ENCODE results near the gene C5orf15.

Gene C5orf15

DNA sequence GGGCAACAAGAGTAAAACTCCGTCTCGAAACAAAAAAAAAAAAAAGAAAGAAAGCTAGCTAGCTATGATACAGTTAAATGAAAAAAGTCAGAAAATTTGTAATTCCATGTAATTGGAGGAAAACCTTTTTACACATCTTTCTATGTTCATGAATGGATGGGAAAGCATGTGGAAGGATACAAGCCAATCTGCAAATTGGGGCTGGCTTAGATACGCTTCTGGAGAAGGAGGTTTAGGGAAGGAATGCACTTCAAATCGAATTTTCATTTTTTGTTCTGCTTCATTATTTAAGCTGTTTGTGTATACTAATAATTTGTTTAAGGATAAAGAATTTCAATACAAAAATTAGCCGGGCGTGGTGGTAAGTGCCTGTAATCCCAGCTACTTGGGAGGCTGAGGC lies 29.6 kb upstream of the C5orf15 start:
- Histone ChIP-seq H3K36me3 (ENCODE audit: insufficient read depth, low read length) (peaks cover 43% of the 10 kb centered on the region), H3K79me2 (ENCODE audit: insufficient read depth, low read length) (peaks cover 100% of the 10 kb centered on the region), H3K27me3 (ENCODE audit: insufficient read depth, low read length, poor library complexity) (no peaks in the 10 kb centered on the region), H3K4me1 (ENCODE audit: insufficient read depth, low read length) (peaks cover 38% of the 10 kb centered on the region), H3K9me3 (ENCODE audit: insufficient read depth, low read length, severe bottlenecking) (no peaks in the 10 kb centered on the region), H4K20me1 (ENCODE audit: insufficient read depth, low read length) (peaks cover 92% of the 10 kb centered on the region), H3K4me2 (ENCODE audit: insufficient read depth, low read length) (no peak overlapping the region), H2AFZ (ENCODE audit: low read depth, low read length) (no peak overlapping the region), H3K4me3 (ENCODE audit: low read depth in 1 of 2, low read length in 2 of 2) (no peak overlapping the region), H3K27ac (ENCODE audit: low read length) (no peak overlapping the region), H3K9ac (ENCODE audit: low read depth, low read length) (no peak overlapping the region)
- ATAC-seq (ENCODE audit: insufficient read depth, low read depth) (no peak), DNase-seq (no peak)
- TF ChIP-seq, protein P1, sequence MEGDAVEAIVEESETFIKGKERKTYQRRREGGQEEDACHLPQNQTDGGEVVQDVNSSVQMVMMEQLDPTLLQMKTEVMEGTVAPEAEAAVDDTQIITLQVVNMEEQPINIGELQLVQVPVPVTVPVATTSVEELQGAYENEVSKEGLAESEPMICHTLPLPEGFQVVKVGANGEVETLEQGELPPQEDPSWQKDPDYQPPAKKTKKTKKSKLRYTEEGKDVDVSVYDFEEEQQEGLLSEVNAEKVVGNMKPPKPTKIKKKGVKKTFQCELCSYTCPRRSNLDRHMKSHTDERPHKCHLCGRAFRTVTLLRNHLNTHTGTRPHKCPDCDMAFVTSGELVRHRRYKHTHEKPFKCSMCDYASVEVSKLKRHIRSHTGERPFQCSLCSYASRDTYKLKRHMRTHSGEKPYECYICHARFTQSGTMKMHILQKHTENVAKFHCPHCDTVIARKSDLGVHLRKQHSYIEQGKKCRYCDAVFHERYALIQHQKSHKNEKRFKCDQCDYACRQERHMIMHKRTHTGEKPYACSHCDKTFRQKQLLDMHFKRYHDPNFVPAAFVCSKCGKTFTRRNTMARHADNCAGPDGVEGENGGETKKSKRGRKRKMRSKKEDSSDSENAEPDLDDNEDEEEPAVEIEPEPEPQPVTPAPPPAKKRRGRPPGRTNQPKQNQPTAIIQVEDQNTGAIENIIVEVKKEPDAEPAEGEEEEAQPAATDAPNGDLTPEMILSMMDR (IDR thresholded peaks at IDR 0.05; ENCODE audit: borderline replicate concordance, extremely low read depth, low read length, poor library complexity, severe bottlenecking): no peak
- no peak for TF ChIP-seq EZH2 (IDR thresholded peaks at IDR 0.05; ENCODE audit: borderline replicate concordance, low read depth, low read length, severe bottlenecking)

DNA sequence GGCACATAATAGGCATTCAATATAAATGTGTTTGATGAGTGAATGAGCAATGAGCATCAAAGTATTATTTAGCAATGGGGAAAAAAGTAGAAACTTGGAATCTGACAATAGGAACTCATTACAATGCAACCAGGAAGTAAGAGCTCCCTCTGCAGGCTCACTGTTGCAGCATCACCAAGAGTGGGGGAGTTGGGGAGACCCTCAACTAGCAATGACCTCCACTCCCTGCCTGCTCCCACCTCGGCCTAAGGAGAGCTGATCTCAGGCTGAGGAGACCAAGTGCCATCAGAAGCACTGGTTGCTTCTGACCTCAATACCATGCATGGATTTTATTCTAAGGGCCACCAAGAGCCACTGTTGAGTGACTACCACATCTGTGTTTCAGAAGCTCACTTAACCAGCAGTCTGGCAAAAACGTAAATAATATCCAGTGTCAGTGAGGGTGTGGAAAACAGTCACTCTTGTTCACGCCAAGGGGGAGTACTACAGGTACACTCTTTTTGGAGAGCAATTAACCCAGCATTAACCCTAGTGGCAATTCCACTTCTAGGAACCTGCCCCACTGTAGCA lies 28.3 kb upstream of the C5orf15 start:
- Histone ChIP-seq H3K4me3 (ENCODE audit: low read depth in 1 of 2, low read length in 2 of 2) (no peak overlapping the region), H3K79me2 (ENCODE audit: insufficient read depth, low read length) (peaks cover 97% of the 10 kb centered on the region), H3K9ac (ENCODE audit: low read depth, low read length) (no peak overlapping the region), H3K27me3 (ENCODE audit: insufficient read depth, low read length, poor library complexity) (no peaks in the 10 kb centered on the region), H2AFZ (ENCODE audit: low read depth, low read length) (no peak overlapping the region), H3K36me3 (ENCODE audit: insufficient read depth, low read length) (peaks cover 40% of the 10 kb centered on the region), H4K20me1 (ENCODE audit: insufficient read depth, low read length) (peaks cover 88% of the 10 kb centered on the region), H3K9me3 (ENCODE audit: insufficient read depth, low read length, severe bottlenecking) (no peaks in the 10 kb centered on the region), H3K4me2 (ENCODE audit: insufficient read depth, low read length) (no peak overlapping the region), H3K4me1 (ENCODE audit: insufficient read depth, low read length) (peaks cover 25% of the 10 kb centered on the region), H3K27ac (ENCODE audit: low read length) (no peak overlapping the region; the same call in 1 of the 2 replicates)
- TF ChIP-seq, protein P1 (IDR thresholded peaks at IDR 0.05; ENCODE audit: borderline replicate concordance, extremely low read depth, low read length, poor library complexity, severe bottlenecking): peak; percentile 82
- no peak for TF ChIP-seq EZH2 (IDR thresholded peaks at IDR 0.05; ENCODE audit: borderline replicate concordance, low read depth, low read length, severe bottlenecking)
- DNase-seq (peak; percentile 31), ATAC-seq (ENCODE audit: insufficient read depth, low read depth) (peak; percentile 58; the same call in 2 of the 3 replicates)

DNA sequence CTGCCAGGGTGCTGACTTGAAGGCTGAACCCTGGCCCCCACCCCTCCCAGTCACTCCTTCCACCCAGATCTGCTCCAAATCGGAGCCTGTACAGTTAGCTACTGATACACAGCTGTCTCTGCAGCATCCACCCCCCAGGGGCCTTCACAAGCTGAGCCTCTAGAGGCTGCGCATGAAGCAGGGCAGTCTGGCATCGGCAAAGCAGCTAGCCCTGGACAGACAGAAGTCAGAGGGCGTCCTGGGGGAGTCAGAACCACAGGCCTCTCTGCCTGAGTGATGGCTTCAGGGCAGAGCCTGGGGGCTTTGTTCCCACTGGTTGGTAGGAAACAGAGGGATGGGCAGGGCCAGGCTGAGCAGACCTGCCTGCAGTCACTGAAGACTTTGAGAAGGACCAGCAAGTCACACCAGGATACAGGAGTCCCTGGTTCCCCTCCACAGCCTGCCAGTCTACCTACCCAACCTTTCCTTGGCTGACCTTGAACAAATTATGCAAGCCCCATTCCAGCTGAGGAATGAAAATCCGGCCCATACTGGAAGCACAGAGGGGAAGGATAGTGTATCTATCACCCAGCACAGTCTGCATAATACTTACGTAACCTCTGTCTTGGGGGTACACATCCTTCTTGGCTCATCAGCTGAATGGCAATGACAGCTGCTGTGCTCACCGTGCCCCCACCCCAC lies 27.6 kb upstream of the C5orf15 start:
- DNase-seq (no peak), ATAC-seq (ENCODE audit: insufficient read depth, low read depth) (no peak)
- Histone ChIP-seq H3K36me3 (ENCODE audit: insufficient read depth, low read length) (peaks cover 41% of the 10 kb centered on the region), H3K27me3 (ENCODE audit: insufficient read depth, low read length, poor library complexity) (no peaks in the 10 kb centered on the region), H4K20me1 (ENCODE audit: insufficient read depth, low read length) (peaks cover 88% of the 10 kb centered on the region), H3K27ac (ENCODE audit: low read length) (0 out of 2 replicates have a peak overlapping the region, but pooled peaks have one; percentile 22), H3K4me3 (ENCODE audit: low read depth in 1 of 2, low read length in 2 of 2) (no peak overlapping the region), H3K4me2 (ENCODE audit: insufficient read depth, low read length) (no peak overlapping the region), H3K9ac (ENCODE audit: low read depth, low read length) (no peak overlapping the region), H2AFZ (ENCODE audit: low read depth, low read length) (no peak overlapping the region), H3K79me2 (ENCODE audit: insufficient read depth, low read length) (peaks cover 97% of the 10 kb centered on the region), H3K4me1 (ENCODE audit: insufficient read depth, low read length) (peaks cover 20% of the 10 kb centered on the region), H3K9me3 (ENCODE audit: insufficient read depth, low read length, severe bottlenecking) (no peaks in the 10 kb centered on the region)
- TF ChIP-seq, protein P1 (IDR thresholded peaks at IDR 0.05; ENCODE audit: borderline replicate concordance, extremely low read depth, low read length, poor library complexity, severe bottlenecking): no peak
- no peak for TF ChIP-seq EZH2 (IDR thresholded peaks at IDR 0.05; ENCODE audit: borderline replicate concordance, low read depth, low read length, severe bottlenecking)
